Progenitor cell of endocrine pancreas (in vitro differentiated cells): ENCODE results near the gene APLP1. TPM values are rescaled to one million over a fixed set of nuclear protein-coding genes. Genes with fewer than 3 reads are reported as not detected.

Source experiments
- DNase-seq: peaks from one replicate; pipeline ENCODE4 v3.0.0; 2021; ENCODE audit warnings: low spot score; ENCODE audit not compliant: unreplicated experiment
- H3K27ac Mint-ChIP-seq: 2 replicates; pipeline ENCODE4 v1.8.0; 2021; ENCODE audit warnings: mild to moderate bottlenecking, moderate library complexity, mixed read lengths
- H3K27me3 Mint-ChIP-seq: 2 replicates; pipeline ENCODE4 v1.8.0; 2021; ENCODE audit warnings: mixed read lengths
- H3K36me3 Mint-ChIP-seq: 2 replicates; pipeline ENCODE4 v1.8.0; 2022; ENCODE audit warnings: mixed read lengths; ENCODE audit not compliant: insufficient read depth
- H3K4me1 Mint-ChIP-seq: 2 replicates; pipeline ENCODE4 v1.8.0; 2021; ENCODE audit warnings: low read depth, mixed read lengths
- H3K4me3 Mint-ChIP-seq: 2 replicates; pipeline ENCODE4 v1.8.0; 2021; ENCODE audit warnings: low read depth, mild to moderate bottlenecking, moderate library complexity, mixed read lengths
- H3K9me3 Mint-ChIP-seq: 2 replicates; pipeline ENCODE4 v1.8.0; 2021; ENCODE audit warnings: low read depth, mixed read lengths
- total RNA-seq: library from RNA; stranded (reverse); gene quantifications from 2 replicates; pipeline ENCODE4 v1.2.1, GENCODE V29; 2021
- TF ChIP-seq, protein P1 (sequence below): fragments of 200-600 bp; sonication (generic); IDR thresholded peaks from one replicate; pipeline ENCODE4 v1.5.0; 2021; ENCODE audit warnings: antibody characterized with exemption, mild to moderate bottlenecking; ENCODE audit not compliant: unreplicated experiment

Gene APLP1
- total RNA-seq, 1 donor from 2014 or later: 135 TPM

GRCh38 chr19:35928507-35928906 is 60.1 kb downstream of the APLP1 start:
- no peaks in the 10 kb centered on the region for H3K36me3 Mint-ChIP-seq
- no peak for DNase-seq
- H3K27ac Mint-ChIP-seq: no peak overlapping the region
- no peak overlapping the region for H3K4me3 Mint-ChIP-seq
- TF ChIP-seq, protein P1, sequence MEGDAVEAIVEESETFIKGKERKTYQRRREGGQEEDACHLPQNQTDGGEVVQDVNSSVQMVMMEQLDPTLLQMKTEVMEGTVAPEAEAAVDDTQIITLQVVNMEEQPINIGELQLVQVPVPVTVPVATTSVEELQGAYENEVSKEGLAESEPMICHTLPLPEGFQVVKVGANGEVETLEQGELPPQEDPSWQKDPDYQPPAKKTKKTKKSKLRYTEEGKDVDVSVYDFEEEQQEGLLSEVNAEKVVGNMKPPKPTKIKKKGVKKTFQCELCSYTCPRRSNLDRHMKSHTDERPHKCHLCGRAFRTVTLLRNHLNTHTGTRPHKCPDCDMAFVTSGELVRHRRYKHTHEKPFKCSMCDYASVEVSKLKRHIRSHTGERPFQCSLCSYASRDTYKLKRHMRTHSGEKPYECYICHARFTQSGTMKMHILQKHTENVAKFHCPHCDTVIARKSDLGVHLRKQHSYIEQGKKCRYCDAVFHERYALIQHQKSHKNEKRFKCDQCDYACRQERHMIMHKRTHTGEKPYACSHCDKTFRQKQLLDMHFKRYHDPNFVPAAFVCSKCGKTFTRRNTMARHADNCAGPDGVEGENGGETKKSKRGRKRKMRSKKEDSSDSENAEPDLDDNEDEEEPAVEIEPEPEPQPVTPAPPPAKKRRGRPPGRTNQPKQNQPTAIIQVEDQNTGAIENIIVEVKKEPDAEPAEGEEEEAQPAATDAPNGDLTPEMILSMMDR: no peak
- peaks cover 5% of the 10 kb centered on the region for H3K4me1 Mint-ChIP-seq
- H3K27me3 Mint-ChIP-seq: peaks cover 11% of the 10 kb centered on the region
- H3K9me3 Mint-ChIP-seq: peaks cover 6% of the 10 kb centered on the region

Other genes with a start within 250 kb of the APLP1 start
- 69.2 and 76.0 TPM in 2 replicates for gene RBM42, start 239.5 kb upstream of the APLP1 start, total RNA-seq
- 1.0 and 1.3 TPM in 2 replicates for gene ETV2, start 226.8 kb upstream of the APLP1 start, total RNA-seq
- 307 and 315 TPM in 2 replicates for gene COX6B1, start 220.3 kb upstream of the APLP1 start, total RNA-seq
- gene UPK1A, start 202.1 kb upstream of the APLP1 start, total RNA-seq: not detected in 2 replicates
- gene ZBTB32, start 164.0 kb upstream of the APLP1 start, total RNA-seq: not detected in 2 replicates
- gene KMT2B, start 150.6 kb upstream of the APLP1 start, total RNA-seq: 65.0 and 70.2 TPM in 2 replicates
- 5.1 TPM in 2 replicates for gene IGFLR1, start 126.1 kb upstream of the APLP1 start, total RNA-seq
- 35.5 and 37.4 TPM in 2 replicates for gene U2AF1L4, start 123.2 kb upstream of the APLP1 start, total RNA-seq
- gene PSENEN, start 122.9 kb upstream of the APLP1 start, total RNA-seq: 81.4 and 83.8 TPM in 2 replicates
- gene LIN37, start 120.0 kb upstream of the APLP1 start, total RNA-seq: 12.7 and 13.1 TPM in 2 replicates
- gene HSPB6, start 111.5 kb upstream of the APLP1 start, total RNA-seq: 0.33 TPM in 1 of 2 replicates, not detected in the other
- gene PROSER3, start 110.4 kb upstream of the APLP1 start, total RNA-seq: 58.6 and 62.3 TPM in 2 replicates
- 46.3 and 54.3 TPM in 2 replicates for gene ARHGAP33, start 93.0 kb upstream of the APLP1 start, total RNA-seq
- 5.3 TPM in 2 replicates for gene PRODH2, start 55.7 kb upstream of the APLP1 start, total RNA-seq
- 15.7 and 17.5 TPM in 2 replicates for gene NPHS1, start 16.1 kb upstream of the APLP1 start, total RNA-seq
- gene KIRREL2, start 11.7 kb upstream of the APLP1 start, total RNA-seq: 97.5 and 100.0 TPM in 2 replicates
- gene NFKBID, start 32.0 kb downstream of the APLP1 start, total RNA-seq: 11.4 and 13.9 TPM in 2 replicates
- 1.6 TPM in 1 of 2 replicates, not detected in the other for gene HCST, start 34.0 kb downstream of the APLP1 start, total RNA-seq
- gene TYROBP, start 39.7 kb downstream of the APLP1 start, total RNA-seq: not detected in 2 replicates
- gene LRFN3, start 67.8 kb downstream of the APLP1 start, total RNA-seq: 31.0 and 31.5 TPM in 2 replicates
- 13.3 and 14.4 TPM in 2 replicates for gene SDHAF1, start 126.6 kb downstream of the APLP1 start, total RNA-seq
- 32.8 and 33.2 TPM in 2 replicates for gene SYNE4, start 140.2 kb downstream of the APLP1 start, total RNA-seq
- gene ALKBH6, start 145.6 kb downstream of the APLP1 start, total RNA-seq: 32.9 and 36.8 TPM in 2 replicates
- gene CLIP3, start 164.3 kb downstream of the APLP1 start, total RNA-seq: 16.2 and 17.9 TPM in 2 replicates
- 10.1 and 10.4 TPM in 2 replicates for gene THAP8, start 185.7 kb downstream of the APLP1 start, total RNA-seq
- 9.2 and 10.6 TPM in 2 replicates for gene WDR62, start 186.3 kb downstream of the APLP1 start, total RNA-seq
- gene OVOL3, start 242.6 kb downstream of the APLP1 start, total RNA-seq: 0.47 TPM in 1 of 2 replicates, not detected in the other
- 84.8 and 85.8 TPM in 2 replicates for gene POLR2I, start 246.3 kb downstream of the APLP1 start, total RNA-seq
- gene TBCB, start 246.9 kb downstream of the APLP1 start, total RNA-seq: 138 and 148 TPM in 2 replicates